AG09309 (cell line): Measurements from ENCODE around the gene COL18A1.
"Not testable (repeated sequence)": the region's sequence is repeated elsewhere in the genome, so short reads cannot be mapped to it uniquely, and the experiment has no call there.

Experiments used
- DNase-seq: peaks from one replicate; pipeline ENCODE4 v3.0.0-alpha.2; 2010; ENCODE audit warnings: low read depth
- H3K4me3 ChIP-seq: 2 replicates; pipeline ENCODE4 v1.5.1; 2011; ENCODE audit warnings: mild to moderate bottlenecking, low read depth, low read length, moderate library complexity; ENCODE audit not compliant: control insufficient read depth
- TF ChIP-seq, protein P1 (sequence below): IDR thresholded peaks from 2 replicates; pipeline ENCODE4 v1.5.1; 2011; ENCODE audit warnings: mild to moderate bottlenecking, low read depth, low read length, inconsistent platforms; ENCODE audit not compliant: insufficient read depth, control insufficient read depth; ENCODE audit errors: missing control alignments

The COL18A1 gene

DNA sequence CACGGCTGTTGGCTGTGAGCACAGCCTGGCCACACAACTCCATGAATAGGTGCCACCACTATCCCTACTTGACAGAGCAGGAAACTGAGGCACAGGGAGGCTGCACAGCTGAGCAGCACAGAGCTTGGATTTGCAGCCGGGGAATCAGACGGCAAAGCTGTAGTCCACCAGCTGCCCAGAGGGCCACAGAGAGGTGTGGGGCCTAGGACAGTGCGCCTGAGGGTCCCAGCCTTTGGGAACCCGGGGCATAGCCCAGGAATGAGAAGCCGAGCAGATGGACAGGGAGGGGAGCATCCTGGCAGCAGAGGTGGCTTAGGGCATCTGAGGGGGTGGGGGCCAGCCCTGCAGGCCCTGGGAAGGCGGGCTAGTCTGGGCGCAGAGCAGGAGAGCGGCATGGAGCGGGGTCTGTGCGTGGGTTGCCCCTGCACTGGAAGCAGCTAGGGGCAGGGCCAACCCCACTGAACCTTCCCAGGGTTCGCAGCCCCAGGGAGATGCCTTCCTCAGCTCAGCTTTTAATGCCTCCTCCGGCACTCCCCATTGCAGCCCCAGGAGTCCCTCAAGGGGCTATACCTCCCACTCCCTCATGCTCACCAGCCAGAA is 46.2 kb upstream of the COL18A1 start:
- no peak for DNase-seq
- H3K4me3 ChIP-seq: no peak overlapping the region
- TF ChIP-seq, protein P1, sequence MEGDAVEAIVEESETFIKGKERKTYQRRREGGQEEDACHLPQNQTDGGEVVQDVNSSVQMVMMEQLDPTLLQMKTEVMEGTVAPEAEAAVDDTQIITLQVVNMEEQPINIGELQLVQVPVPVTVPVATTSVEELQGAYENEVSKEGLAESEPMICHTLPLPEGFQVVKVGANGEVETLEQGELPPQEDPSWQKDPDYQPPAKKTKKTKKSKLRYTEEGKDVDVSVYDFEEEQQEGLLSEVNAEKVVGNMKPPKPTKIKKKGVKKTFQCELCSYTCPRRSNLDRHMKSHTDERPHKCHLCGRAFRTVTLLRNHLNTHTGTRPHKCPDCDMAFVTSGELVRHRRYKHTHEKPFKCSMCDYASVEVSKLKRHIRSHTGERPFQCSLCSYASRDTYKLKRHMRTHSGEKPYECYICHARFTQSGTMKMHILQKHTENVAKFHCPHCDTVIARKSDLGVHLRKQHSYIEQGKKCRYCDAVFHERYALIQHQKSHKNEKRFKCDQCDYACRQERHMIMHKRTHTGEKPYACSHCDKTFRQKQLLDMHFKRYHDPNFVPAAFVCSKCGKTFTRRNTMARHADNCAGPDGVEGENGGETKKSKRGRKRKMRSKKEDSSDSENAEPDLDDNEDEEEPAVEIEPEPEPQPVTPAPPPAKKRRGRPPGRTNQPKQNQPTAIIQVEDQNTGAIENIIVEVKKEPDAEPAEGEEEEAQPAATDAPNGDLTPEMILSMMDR: no peak

DNA sequence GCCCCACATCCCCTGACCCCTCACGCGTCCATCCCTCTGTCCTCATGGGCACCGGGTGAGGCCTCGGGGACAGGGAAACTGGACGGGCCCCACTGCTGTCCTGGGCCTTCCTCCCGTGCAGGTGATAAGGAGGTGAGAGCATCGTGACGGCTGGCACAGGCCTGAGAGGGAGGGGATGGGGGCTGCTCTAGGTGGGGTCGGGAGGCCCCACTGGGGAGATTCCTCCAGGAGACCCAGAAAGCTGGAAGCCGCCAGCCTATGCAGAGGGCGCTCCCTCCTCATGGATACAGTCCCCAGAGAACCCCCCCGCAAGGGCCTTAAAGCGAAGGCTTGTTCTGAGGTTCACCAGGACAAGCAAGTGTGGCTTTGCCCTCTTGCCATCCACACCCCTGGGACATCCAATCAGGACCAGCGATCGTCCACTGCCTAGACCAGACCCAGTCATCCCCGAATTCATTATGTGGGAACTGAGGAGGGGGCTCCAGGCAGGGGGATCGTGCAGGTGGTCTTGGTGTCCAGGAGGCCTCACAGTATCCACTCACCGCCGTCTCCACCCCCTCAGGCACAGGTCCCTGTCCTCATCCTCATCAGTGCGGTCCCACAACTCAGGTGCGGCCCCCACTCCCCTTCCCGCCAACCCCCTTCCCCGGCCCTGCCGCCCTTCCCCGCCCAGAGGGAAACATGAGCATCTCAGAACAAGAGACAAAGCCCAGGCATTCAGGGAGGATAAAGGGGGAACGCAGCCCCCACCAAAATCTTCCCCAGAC is 45.3 kb upstream of the COL18A1 start:
- DNase-seq: no peak
- no peak overlapping the region for H3K4me3 ChIP-seq
- TF ChIP-seq, protein P1: no peak

DNA sequence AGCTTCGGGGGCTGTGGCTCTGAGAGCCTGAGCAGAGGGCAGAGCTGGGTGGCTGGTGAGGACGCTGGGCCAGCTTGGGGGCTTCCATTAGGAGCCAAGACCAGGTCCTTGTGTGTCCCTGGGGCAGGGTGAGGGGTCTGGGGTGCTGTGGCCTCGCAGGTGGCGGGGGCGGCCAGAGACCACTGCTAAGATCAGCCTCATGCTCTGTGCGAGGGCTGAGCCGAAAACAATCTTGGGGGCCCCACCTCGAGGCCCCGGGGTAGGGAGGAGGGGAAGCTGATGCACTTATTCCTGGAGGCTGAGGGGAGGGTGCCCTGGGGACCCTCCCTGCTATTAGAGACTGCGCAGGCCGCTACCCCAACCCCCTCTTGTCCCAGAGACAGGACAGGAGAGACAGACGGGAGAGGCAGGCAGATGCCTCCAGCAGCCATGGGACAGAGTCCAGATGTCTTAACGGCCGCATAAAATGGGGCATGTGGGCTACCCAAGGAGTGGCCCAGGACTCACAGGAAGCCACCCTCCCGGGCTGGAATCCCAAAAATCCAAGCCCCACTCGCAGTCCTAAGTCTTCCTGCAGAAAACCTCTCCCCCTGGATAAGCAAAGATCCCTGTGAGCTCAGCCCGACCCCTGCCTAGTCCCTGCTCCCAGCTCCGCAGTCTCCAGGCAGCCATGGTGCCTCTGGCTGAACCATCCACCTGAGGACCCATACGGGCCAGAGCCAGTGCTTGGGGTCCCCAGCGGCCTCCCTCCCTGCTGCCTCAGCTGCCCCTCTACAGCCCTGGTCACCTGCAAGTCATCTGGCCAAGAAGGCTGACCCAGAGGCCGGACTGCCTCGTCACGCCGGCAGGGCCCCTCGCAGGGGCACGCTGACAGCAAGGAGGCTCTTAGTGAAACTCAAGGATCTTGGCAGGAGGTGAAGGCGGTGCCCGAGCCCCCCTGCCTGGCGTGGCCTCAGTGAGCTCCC is 43.6 kb upstream of the COL18A1 start:
- no peak overlapping the region for H3K4me3 ChIP-seq
- DNase-seq: no peak
- TF ChIP-seq, protein P1: no peak

DNA sequence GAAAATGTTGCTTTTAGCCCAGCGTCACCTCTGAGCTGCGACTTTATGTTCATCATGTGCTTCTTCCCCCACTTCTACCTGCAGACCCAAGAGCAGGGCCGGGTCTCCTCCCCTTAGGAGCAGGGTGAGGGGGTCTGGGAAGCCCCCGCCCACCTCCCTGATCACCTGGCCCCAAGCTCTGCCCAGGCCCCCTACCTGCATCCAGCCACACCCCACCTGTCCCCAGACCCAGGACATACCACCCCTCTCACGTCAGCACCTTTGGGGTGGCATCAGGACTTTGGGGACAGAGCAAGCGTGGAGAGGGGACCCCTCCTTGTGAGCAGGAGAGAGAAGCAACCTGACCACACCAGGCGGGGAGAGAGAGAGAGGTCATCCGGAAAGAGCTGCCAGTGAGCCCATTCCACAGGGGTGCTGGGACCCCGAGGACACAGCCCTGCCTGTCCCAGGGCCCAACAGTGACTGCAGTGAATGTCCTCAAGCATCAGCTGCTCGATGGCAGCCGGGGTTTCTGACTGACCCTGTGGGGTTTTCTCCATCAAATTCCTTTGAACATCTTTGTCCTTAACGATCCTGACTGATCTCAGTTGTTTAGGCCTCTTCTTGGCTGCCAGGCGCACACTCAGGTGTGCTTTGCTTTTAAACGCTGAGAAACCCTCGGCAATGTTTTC is 42.8 kb upstream of the COL18A1 start:
- TF ChIP-seq, protein P1: no peak
- no peak overlapping the region for H3K4me3 ChIP-seq
- no peak for DNase-seq

DNA sequence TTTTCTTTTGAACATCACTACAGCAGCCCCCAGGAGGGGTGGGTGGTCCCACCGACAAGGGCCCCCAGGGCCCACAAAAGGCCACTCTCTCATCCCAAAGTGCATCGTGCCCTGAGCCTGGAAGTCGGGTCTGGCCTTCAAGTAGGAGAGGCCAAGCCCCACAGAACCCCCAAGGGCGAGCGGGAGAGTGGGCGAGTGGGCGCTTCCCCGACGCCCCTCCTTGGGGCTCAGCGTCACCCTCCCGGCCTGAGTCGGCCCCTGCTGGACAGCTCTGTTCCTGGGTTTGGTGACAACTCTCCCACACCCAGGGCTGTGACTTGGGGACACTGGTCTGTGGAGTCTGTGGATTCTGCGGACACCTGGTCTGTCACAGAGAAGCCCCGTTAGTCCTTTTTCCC is 42.2 kb upstream of the COL18A1 start:
- TF ChIP-seq, protein P1: no peak
- no peak for DNase-seq
- H3K4me3 ChIP-seq: no peak overlapping the region

DNA sequence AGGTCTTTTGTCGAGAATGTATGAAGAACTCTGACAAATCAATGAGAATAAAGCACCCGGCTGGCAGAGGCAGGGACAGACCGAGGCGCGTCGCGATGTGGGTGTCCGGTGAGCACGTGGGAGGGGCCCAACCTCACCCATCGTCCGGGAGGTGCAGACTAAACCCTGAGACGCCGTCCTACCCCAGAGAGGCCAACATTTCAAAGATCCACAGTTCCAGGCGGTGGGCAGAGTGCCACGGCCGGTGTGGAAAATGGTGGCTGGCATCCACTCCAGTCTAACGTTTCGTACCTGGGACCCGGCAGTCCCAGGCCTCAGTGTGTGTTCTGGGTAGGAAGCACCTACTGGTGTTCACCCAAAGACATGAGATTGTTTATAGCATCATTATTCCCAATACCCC is 41.7 kb upstream of the COL18A1 start:
- DNase-seq, H3K4me3 ChIP-seq: not testable (repeated sequence)
